ENCODE measurements around the gene FAM163B.
"Not testable (repeated sequence)": the region's sequence is repeated elsewhere in the genome, so short reads cannot be mapped to it uniquely, and the experiment has no call there.

The FAM163B gene

GRCh38 chr9:133578524-133579441 is 30.4 kb downstream of the FAM163B start:
- DNase-seq, result no peak

GRCh38 chr9:133577737-133578112 is 31.5 kb downstream of the FAM163B start:
- DNase-seq, result no peak

- DNase-seq, result no peak
Observed at GRCh38 chr9:133576875-133577736, 32.1 kb downstream of the FAM163B start.

GRCh38 chr9:133576031-133576874 is 32.9 kb downstream of the FAM163B start:
- DNase-seq, result no peak

- DNase-seq, result no peak
Observed at GRCh38 chr9:133575186-133576030, 33.8 kb downstream of the FAM163B start.

GRCh38 chr9:133574771-133575170 is 34.4 kb downstream of the FAM163B start:
- DNase-seq, result no peak

- no peak for DNase-seq
Observed at GRCh38 chr9:133573791-133574515, 35.2 kb downstream of the FAM163B start.

- no peak for DNase-seq
Observed at GRCh38 chr9:133572821-133573361, 36.3 kb downstream of the FAM163B start.

GRCh38 chr9:133571896-133572595 is 37.1 kb downstream of the FAM163B start:
- DNase-seq, result no peak

- DNase-seq, result no peak
Observed at GRCh38 chr9:133571391-133571890, 37.7 kb downstream of the FAM163B start.

- no peak for DNase-seq
Observed at GRCh38 chr9:133570691-133571080, 38.5 kb downstream of the FAM163B start.

GRCh38 chr9:133569891-133570690 is 39.1 kb downstream of the FAM163B start:
- no peak for DNase-seq

- no peak for DNase-seq
Observed at GRCh38 chr9:133569121-133569785, 39.9 kb downstream of the FAM163B start.

GRCh38 chr9:133568186-133568585 is 41.0 kb downstream of the FAM163B start:
- no peak for DNase-seq

GRCh38 chr9:133566817-133567216 is 42.4 kb downstream of the FAM163B start:
- DNase-seq, result no peak

- DNase-seq, result no peak
Observed at GRCh38 chr9:133566382-133566781, 42.8 kb downstream of the FAM163B start.

- no peak for DNase-seq
Observed at GRCh38 chr9:133564451-133565116, 44.6 kb downstream of the FAM163B start.

GRCh38 chr9:133563814-133564213 is 45.4 kb downstream of the FAM163B start:
- not testable (repeated sequence) for DNase-seq

Data from NCI-H1417 treated with DMSO at 0.1 percent for 48 hours (cell line).